ENCODE measurements around the gene NIFK.
"Not testable (repeated sequence)": the region's sequence is repeated elsewhere in the genome, so short reads cannot be mapped to it uniquely, and the experiment has no call there.

DNA sequence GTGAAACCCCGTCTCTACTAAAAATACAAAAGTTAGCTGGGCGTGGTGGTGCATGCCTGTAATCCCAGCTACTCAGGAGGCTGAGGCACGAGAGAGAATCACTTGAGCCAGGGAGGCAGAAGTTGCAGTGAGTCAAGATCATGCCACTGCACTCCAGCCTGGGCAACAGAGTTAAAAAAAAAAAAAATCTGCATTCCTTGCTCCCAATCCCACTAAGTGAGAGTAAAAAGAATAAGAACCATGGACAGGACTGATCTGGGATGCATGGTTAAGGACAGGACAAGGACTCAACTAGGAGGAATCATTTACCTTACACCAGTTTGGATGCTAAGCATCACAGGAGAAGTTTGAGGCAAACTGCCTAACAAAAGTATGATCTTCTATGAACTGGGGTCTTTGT lies 25.2 kb downstream of the NIFK start:
- TF ChIP-seq, protein P1, sequence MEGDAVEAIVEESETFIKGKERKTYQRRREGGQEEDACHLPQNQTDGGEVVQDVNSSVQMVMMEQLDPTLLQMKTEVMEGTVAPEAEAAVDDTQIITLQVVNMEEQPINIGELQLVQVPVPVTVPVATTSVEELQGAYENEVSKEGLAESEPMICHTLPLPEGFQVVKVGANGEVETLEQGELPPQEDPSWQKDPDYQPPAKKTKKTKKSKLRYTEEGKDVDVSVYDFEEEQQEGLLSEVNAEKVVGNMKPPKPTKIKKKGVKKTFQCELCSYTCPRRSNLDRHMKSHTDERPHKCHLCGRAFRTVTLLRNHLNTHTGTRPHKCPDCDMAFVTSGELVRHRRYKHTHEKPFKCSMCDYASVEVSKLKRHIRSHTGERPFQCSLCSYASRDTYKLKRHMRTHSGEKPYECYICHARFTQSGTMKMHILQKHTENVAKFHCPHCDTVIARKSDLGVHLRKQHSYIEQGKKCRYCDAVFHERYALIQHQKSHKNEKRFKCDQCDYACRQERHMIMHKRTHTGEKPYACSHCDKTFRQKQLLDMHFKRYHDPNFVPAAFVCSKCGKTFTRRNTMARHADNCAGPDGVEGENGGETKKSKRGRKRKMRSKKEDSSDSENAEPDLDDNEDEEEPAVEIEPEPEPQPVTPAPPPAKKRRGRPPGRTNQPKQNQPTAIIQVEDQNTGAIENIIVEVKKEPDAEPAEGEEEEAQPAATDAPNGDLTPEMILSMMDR (optimal IDR thresholded peaks at IDR 0.05 in 1 of 3, IDR thresholded peaks at IDR 0.05 in 1 of 3, conservative IDR thresholded peaks at IDR 0.05 in 1 of 3; ENCODE audit: extremely low read depth in 1 of 3, insufficient read depth in 2 of 3, low read length in 3 of 3) = not testable (repeated sequence)
- TF ChIP-seq EZH2 (IDR thresholded peaks at IDR 0.05; ENCODE audit: low read length) = not testable (repeated sequence)

All from keratinocyte (primary cell).